Smooth muscle cell of the brain vasculature (primary cell): ENCODE results near the gene NCOA1.
"Not testable (repeated sequence)": the region's sequence is repeated elsewhere in the genome, so short reads cannot be mapped to it uniquely, and the experiment has no call there.

ENCODE experiments used
- DNase-seq: peaks from one replicate; pipeline ENCODE4 v3.0.0-alpha.2; 2012; ENCODE audit warnings: low read depth, low spot score

The NCOA1 gene

DNA sequence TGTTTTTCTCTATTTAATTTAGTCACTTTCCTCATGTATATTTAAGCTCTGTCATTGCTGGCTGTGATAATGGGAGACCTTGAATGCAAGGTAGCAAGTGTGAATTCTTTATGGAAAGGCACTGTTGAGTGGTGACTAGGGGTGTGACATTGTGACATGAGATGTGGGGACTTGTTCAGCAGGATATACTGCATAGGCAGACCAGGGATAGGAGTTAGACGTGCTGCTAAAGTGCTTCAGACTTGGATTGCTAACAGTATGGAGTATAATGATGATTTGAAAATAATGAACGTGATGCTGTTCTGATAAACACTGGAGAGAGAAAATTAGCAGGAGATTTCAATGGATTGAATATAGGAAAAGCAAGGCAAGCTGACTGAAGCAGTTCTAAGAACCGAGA is 135.1 kb downstream of the NCOA1 start:
- no peak for DNase-seq

DNA sequence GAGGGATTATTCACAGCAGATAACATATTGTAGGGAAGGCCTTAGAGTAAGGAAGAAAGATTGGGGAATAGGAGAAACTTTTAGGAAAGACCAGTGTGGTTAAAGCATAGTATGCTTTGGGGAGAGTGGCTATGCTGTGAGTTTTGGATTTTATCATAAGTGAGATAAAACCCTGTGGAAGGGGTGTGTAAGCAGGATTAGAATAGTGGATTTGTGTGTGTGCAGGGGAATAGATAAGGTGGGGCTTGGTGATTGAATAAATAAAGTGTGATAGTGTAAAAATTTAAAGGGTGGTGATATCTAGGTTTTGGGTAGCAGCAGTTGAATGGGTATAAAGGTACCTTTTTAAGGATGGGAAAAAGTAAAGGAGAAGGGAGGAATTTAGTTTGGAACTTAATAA is 137.7 kb downstream of the NCOA1 start:
- DNase-seq: no peak

DNA sequence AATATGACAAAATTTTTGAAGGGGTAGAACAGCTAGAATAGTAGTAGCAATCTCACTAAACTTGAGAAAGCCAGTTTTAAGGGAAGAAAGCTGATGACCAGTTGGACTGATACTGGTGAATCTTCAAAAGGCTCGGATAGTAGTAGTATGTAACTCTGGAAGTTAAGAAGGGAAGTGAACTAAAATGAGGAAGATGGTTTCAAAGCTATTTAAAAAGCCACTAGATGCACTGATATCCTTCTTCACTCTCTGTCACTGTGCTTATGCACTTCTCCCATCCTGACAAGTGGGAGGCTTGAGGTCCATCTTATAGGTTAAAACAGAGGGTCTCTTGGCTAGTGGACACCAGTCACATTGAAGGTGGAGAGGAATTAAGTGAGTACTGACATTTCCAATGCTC is 141.1 kb downstream of the NCOA1 start:
- no peak for DNase-seq

DNA sequence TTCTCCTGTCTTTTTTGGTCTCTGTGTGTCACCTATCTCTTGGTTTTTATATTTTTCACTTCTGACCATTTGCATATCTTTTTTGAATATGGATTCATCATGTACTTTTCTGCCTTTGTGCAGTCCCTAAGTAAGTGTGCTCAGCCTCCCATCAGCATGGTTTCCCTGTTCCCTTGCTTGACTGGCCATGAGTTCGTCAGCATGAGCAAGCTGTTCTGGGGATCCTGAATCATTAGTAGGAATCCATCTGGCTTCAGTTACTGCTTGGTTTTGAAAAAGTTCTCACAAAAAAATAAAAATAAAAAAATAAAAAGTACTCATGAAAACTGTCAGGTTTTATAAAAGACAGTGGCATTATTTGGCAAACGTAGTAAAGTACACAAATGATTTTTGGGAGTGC is 144.1 kb downstream of the NCOA1 start:
- no peak for DNase-seq

DNA sequence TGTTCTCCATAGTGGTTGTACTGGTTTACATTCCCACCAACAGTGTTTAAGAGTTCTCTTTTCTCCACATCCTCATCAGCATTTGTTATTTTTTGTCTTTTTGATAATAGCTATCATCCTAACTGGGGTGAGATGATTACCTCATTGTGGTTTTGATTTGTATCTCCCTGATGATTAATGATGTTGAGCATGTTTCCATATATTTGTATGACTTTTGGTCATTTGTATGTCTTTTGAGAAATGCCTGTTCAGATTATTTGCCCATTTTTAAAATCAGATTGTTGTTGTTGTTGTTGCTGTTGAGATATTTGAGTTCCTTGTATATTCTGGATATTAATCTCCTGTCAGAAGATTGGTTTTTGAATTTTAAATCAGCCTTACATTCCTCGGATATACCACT is 147.5 kb downstream of the NCOA1 start:
- DNase-seq: no peak

DNA sequence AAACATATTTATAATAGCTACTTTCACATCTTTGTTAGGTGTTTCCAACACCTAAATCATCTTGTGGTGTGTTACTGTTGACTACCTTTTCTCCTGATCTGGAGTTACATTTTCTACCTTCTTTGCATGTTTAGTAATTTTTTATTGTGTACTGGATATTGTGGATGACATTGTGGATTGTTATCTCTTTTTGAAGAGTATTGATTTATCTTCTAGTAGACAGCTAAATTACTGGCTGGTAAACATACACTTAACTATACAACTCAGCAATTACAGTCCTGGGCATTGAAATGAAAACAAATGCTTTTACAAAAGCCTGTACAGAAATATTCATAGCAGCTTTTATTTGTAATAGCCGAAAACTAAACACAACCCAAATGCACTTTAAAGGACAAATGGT is 151.3 kb downstream of the NCOA1 start:
- no peak for DNase-seq

DNA sequence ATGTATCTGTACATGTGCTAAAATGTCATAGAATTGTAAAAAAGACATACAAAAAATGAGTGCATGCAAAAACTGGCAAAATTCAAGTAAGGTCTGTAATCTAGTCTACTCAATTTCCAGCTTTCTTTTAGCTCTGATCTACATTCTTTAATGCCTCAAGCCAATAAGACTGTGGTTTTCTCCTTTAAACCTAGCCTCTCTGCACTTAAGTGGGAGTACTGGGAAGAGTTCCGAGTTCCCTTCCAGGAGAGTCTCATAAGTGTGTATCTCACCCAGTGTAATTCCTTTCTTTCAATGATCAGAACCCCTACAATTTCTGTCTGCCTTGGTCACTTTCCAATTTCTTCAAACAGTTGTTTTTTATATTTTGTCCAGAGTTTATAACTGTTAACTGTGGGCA is 152.0 kb downstream of the NCOA1 start:
- no peak for DNase-seq

DNA sequence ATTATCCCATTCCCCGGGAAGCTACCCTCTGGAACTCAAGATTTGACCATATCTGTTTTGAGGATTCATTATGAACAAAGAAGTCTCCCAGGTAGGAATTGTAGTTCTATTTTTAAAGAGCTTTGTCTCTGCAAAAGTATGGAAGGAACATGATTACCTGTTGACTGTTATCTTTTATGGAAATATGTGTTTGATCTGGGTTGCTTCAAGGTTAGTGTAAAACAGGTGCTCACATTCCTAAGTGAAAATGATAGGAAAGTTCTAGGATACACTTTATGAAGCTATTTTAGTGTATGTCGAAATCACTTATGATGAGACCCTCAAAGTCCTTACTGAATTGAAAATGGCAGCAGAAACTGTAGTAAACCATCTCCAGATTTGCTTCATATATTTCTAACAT is 153.0 kb downstream of the NCOA1 start:
- no peak for DNase-seq

DNA sequence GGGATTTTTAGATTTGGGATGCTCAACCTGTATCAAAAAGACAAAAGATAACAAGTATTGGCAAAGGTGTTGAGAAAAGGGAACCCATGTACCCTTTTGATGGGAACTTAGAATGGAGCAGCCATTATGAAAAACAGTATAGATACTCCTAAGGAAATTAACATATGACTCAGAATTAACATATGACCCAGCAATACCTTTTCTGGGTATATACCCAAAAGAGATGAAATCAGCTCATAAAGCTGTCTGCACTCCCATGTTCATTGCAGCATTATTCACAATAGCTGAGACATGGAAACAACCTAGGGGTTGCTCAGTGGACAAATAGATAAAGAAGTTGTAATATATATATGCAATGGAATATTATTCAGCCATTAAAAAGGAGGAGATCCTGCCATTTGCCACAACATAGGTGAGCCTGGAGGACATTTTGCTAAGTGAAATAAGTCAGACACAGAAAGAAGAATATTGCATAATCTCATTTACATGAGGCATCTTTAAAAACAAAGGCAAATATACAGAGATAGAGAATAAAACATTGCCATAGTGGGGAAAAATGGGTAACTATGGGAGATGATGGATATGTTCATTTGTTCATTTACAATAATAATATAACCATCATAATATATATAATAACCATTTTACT is 160.1 kb downstream of the NCOA1 start:
- DNase-seq: no peak

DNA sequence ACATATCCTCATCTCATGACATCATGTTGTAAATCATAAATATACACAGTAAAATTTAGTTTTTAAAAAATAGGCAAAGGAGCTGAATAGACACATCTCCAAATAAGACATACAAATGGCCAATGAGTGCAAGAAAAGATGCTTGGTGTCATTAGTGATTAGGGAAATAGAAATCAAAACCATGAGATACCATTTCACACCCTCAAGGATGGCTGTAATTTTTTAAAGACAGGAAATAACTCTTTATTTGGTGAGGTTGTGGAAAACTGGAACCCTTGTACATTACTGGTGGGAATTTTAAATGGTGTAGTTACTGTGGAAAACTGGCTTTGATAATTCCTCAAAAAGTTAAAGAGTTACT is 160.6 kb downstream of the NCOA1 start:
- no peak for DNase-seq

DNA sequence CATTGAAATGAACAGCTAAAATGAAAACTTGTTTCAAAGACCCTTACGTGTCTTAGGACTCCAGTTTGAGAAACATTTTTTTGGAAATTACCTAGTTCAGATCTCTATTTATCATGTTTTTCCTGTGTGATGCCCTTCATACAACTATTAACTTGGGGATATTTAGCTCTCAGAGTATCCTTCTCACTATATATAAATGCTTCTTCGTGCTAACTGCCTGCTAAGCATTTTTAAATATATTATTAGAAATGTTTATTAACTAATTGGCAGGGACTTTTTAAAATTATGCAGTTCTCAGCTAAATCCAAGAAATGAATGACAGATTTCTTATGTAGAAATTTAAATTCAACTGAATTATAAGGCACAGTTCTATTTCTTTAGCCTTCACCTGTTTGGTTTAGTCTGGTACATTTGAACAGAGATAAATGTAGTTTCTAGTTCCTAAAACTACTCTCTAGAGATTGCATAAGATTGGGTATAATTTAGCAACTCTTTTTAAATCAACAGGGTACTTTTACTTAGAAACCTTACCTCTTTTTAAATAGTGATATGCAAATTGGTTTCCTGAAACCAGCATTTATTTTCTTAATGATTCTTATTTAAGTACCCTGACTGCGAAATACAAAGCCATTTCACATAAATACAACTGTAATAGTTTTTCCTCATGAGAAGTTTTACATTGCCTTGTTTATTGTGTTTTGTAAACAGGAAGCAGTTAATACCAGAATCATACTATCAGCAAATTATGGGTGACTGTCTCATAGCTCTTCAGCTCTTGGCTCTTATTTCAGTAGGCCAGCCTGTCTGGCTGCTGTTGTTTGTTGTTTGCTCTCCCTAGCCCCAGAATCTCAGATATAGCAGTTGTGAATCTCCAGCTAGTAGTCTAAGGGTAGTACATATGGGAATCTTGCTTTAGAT is 161.5 kb downstream of the NCOA1 start:
- no peak for DNase-seq

DNA sequence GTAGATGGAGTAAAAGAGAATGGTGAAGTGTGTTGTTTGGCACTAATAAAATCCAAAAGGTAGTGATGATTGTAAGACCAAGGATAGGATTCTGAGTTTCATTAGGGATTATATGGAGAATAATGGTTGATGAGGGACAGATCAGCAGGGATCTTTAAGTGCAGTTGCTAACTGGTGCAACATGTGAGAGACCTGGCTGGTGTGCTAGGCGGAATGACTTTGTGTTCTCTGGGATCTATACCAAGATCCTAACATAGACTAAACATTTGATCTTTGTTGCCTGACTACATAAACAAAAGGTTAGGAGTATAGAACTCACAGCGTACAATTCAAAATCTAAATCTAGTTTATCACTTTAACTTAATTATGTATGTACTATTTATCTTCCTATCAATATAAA is 166.8 kb downstream of the NCOA1 start:
- no peak for DNase-seq

DNA sequence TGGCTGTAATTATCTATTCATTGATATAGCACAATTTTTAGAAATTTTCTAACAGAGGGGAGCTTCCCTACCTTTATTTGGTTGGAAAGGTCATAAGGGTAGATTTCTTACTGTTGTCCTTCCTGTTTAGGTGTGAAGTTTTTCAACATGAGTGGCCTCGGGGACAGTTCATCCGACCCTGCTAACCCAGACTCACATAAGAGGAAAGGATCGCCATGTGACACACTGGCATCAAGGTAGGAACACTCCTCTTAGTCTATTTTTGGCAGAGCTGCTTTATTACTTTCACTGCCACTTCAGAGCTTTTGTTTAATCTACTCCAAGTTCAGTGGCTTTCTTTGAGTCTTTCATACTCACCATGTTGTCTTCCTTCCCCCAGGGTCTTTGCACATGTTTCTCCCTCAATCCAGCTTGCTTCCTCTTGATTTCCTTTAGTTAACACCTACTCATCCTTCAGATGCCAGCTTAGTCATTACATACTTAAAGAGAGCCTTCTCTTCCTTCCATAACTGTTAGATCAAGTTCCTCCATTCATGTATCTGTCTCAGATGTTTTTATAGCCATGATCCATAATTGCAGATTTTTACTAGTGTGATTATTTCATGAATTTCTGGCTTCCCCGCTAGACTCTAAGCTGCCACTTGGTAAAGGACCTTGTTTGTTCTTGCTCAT is 167.6 kb downstream of the NCOA1 start:
- no peak for DNase-seq

DNA sequence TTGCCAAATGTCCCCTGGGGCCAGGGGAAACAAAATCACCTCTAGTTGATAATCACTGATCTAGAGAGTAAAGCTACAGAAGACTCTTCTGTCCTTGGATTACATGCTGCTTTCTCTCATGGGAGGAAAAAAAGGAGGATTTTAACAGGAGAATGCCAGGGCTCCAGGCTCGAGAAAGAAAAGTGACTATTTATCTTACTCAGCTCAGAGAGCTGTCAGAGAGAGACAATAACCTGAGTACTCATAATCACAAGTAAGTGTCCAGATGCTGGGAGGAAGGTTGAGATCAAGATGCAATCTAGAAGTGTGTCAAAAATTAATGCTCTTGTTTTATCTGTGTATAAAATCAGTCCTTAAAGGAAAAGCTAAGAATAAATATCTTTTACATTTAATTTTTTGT is 168.8 kb downstream of the NCOA1 start:
- DNase-seq: no peak

DNA sequence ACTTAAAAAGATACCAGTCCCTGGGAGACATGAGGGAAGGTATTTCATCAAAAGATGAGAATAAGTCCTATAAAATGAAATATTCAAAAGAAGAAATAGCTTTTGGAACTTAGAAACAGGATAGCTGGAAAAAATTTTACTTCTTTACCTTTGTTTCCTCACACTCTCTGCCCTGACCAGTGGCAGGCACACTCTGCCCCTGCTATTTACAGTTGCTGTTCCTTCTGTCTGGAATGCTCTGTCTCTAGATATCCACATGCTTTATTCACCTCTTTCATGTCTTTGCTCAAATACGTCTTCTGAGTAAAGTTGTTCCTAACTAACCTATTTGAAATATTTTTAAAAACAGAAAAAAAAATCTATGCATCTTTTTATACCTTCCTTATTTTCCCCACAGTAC is 176.5 kb downstream of the NCOA1 start:
- no peak for DNase-seq

DNA sequence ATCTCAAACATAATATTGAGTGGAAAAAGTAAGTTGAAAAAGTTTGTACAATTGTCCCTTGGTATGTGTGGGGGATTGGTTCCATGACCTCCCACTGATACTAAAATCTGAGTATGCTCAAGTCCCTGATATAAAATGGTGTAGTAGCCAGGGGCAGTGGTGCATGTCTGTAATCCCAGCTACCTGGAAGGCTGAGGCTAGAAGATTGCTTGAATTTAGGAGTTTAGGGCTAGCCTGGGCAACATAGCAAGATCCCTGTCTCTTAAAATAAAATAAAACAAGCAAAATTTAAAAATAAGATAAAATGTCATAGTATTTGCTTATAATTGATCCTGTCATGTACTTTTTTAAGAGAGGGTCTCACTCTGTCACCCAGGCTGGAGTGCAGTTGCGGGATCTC is 180.2 kb downstream of the NCOA1 start:
- DNase-seq: no peak

DNA sequence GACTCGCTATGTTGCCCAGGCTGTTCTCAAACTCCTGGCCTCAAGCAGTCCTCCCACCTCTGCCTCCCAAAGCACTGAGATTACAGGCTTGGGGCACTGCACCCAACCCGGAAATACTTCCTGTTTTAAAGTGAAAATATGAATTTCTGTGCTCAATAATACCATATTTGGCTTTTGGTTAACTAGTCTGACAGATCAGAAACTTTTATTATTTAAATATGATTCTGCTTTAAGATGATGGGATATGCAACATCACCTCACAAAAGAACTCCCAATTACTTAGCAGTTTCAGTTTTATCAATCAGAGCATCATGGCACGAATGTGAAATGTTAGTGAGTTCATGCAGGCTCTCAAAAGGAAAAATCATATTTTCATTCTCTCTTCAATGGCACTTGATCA is 181.5 kb downstream of the NCOA1 start:
- no peak for DNase-seq

DNA sequence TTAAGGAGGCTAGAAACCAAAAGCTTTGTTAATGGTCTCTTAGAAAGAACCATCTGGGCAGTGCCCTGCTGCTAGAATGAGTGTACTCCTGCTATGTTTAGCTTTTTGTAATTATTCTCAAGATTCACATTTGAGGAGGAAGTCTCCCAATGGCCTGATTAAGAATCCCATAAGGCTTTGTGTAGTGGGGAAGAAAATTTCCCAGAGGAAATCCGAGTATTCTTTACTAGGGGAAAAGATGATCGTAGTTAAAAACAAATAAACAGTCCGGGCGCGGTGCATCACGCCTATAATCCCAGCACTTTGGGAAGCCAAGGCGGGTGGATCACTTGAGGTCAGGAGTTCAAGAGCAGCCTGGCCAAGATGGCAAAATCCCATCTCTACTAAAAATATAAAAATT is 184.3 kb downstream of the NCOA1 start:
- no peak for DNase-seq

DNA sequence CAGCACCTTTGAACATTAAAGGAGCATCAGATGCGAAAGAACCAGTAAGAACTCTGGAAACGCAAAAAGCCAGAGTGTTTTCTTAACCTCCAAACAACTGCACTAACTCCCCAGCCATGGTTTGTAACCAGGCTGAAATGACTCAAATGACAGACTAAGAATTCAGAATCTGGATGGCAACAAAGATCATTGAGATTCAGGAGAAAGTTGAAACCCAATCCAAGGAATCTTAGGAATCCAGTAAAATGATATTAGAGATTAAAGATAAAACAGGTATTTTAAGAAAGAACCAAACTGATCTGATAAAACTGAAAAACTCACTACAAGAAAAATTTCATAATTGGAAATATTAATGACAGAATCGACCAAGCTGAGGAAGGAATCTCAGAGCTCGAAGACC is 185.4 kb downstream of the NCOA1 start:
- DNase-seq: no peak

DNA sequence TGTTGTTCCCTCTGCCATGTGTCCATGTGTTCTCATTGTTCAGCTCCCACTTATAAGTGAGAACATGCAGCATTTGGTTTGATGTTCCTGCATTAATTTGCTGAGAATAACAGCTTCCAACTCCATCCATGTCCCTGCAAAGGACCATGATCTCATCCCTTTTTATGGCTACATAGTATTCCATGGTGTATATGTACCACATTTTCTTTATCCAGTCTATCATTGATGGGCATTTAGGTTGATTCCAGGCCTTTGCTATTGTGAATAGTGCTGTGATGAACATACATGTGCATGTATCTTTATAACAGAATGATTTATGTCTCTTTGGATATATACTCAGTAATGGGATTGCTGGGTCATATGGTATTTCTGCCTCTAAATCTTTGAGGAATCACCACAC is 187.0 kb downstream of the NCOA1 start:
- DNase-seq: not testable (repeated sequence)

DNA sequence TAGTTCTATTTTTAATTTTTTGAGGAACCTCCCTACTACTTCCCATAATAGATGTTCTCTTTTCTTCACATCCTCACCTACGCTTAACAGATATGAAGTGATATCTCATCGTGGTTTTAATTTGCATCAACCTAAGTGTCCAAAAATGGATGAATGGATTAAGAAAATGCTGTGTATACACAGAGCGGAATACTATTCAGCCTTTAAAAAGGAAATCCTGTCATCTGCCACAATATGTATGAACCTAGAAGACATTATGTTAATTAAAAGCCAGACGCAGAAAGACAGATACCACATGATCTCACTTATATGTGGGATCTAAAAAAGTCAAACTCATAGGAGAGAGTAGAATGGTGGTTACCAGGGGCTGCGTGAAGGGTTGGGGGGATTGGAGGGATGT is 189.1 kb downstream of the NCOA1 start:
- no peak for DNase-seq

DNA sequence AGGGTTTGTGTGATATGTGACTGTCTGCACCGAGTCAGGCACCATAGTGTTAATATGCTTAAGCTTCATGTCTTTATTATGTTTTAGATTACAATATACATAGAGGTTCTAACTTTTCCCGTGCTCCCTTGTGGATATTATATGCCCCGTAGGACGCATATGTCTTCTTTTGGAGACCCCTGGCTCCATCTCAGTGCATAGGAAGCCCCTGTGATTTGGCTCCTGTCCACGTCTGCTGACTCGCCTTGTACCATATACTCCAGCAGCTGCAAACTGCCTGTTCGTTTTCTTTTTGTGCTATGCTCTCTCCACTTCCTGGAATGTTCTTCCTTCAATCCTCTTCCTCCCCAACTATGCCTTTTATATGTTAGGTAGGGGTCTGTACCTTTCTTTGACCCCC is 191.2 kb downstream of the NCOA1 start:
- DNase-seq: no peak

DNA sequence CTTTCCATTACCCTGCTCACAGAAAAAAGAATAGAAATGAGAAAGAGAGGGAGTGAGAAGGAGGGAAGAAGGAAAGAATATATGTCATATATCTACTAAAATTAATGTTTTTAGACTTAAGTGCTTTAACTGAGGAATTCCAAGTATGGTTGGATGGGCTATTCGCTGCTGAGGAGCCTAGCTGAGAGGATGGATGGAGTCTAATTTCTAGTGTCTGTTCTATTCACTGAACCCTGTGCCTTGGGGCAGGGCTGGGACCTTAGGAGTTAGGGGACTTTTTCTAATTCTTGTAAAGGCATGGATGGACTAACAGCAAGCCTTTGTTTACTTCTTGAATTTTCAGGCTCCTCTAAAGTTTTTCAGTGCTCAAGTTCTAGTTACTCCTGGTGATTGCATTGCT is 192.4 kb downstream of the NCOA1 start:
- DNase-seq: no peak
